ENCODE measurements around the gene ARID1B. TPM values are rescaled to one million over a fixed set of nuclear protein-coding genes. Genes with fewer than 3 reads are reported as not detected.

The ARID1B gene
- total and polyA plus RNA-seq, 2 of the 13 experiments (the other 11 are each of a cell fraction or from before 2014, with no cell fraction given), result 20.1 to 32.6 TPM

GRCh38 chr6:156777577-156778453 lies 637 bp downstream of the ARID1B start (continued):
- TF ChIP-seq DRAP1 (CRISPR knock-in tag; IDR thresholded peaks at IDR 0.05) (no peak), ZNF720 (CRISPR knock-in tag; IDR thresholded peaks at IDR 0.05) (no peak), CENPX (CRISPR knock-in tag; IDR thresholded peaks at IDR 0.05) (no peak), GMEB2 (CRISPR knock-in tag; IDR thresholded peaks at IDR 0.05; ENCODE audit: low read depth) (no peak), ZNF143 (CRISPR knock-in tag; IDR thresholded peaks at IDR 0.05) (no peak), ZNF18 (CRISPR knock-in tag; IDR thresholded peaks at IDR 0.05; ENCODE audit: insufficient replicate concordance) (no peak), ZZZ3 (CRISPR knock-in tag; IDR thresholded peaks at IDR 0.05; ENCODE audit: borderline replicate concordance) (no peak), ZNF879 (CRISPR knock-in tag; IDR thresholded peaks at IDR 0.05) (no peak), IRF2 (CRISPR knock-in tag; IDR thresholded peaks at IDR 0.05) (no peak), SNRNP70 (IDR thresholded peaks at IDR 0.05; ENCODE audit: low read depth, low read length) (no peak), FOXC1 (CRISPR knock-in tag; IDR thresholded peaks at IDR 0.05; ENCODE audit: borderline replicate concordance) (no peak; the same call in 1 of the 2 replicates), PHB2 (IDR thresholded peaks at IDR 0.05; ENCODE audit: partially characterized antibody) (no peak), TERF1 (CRISPR knock-in tag; IDR thresholded peaks at IDR 0.05) (no peak), HOXA9 (CRISPR knock-in tag; IDR thresholded peaks at IDR 0.05; ENCODE audit: borderline replicate concordance) (0 out of 2 replicates have a peak, but pooled peaks have one; percentile 53), ZNF326 (CRISPR knock-in tag; IDR thresholded peaks at IDR 0.05; ENCODE audit: borderline replicate concordance) (no peak), ATM (IDR thresholded peaks at IDR 0.05; ENCODE audit: borderline replicate concordance) (no peak), HIVEP1 (CRISPR knock-in tag; IDR thresholded peaks at IDR 0.05) (peak; percentile 31; the same call in 1 of the 2 replicates), ZNF446 (CRISPR knock-in tag; IDR thresholded peaks at IDR 0.05) (no peak), RNF219 (CRISPR knock-in tag; IDR thresholded peaks at IDR 0.05) (no peak), ZNF788 (CRISPR knock-in tag; IDR thresholded peaks at IDR 0.05; ENCODE audit: borderline replicate concordance) (no peak; the same call in 1 of the 2 replicates), HOMEZ (CRISPR knock-in tag; IDR thresholded peaks at IDR 0.05; ENCODE audit: low read depth) (no peak)
